ENCODE results near the gene ZNF319. TPM values are rescaled to one million over a fixed set of nuclear protein-coding genes. Genes with fewer than 3 reads are reported as not detected.

Gene ZNF319
- total RNA-seq, 1 donor: 11.0 TPM

DNA sequence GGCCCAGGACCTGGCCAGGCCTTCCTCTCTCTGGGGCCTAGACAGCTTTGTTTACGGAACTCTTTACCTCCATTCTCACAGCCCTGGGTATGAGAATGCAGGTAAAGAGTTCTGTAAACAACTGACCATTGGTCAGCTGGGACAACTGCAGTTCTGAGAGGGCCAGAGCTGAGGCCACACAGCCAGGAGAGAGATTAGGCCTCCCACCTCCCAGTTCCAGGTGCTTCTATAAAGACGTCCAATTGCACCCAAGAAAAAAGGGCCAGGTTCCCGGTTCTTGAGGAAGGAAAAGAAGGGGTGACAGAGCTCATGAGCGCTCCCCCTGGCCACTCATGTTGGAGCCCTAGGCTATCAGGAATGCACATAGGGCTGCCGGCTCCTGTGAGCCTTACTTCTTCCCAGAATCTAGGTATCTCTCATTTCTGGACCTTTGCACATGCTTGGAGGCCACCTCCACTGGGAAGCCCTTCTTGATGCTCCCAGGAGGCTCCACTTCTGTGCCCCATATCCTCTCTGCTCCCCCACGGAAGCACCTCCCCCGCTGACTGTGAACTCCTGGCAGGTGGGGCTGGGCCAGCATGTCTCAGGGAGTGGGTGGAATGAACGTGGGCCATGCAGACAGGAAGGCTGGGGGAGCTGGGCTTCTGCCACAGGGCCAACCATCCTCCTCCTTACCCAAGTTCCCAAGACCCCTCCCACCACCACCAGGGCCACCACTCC lies 42.6 kb downstream of the ZNF319 start:
- no peak for DNase-seq (ENCODE audit: low read depth in 2 of 3, low spot score in 2 of 3)

GRCh38 chr16:57956924-57957672 lies 43.4 kb downstream of the ZNF319 start:
- no peak for DNase-seq (ENCODE audit: low read depth in 2 of 3, low spot score in 2 of 3)

- no peak for DNase-seq (ENCODE audit: low read depth in 2 of 3, low spot score in 2 of 3)
Measured at GRCh38 chr16:57956270-57956808, 44.1 kb downstream of the ZNF319 start.

- no peak for DNase-seq (ENCODE audit: low read depth in 2 of 3, low spot score in 2 of 3)
Measured at GRCh38 chr16:57955572-57956188, 44.8 kb downstream of the ZNF319 start.

GRCh38 chr16:57953857-57954256 lies 46.6 kb downstream of the ZNF319 start:
- DNase-seq (ENCODE audit: low read depth in 2 of 3, low spot score in 2 of 3): no peak

DNA sequence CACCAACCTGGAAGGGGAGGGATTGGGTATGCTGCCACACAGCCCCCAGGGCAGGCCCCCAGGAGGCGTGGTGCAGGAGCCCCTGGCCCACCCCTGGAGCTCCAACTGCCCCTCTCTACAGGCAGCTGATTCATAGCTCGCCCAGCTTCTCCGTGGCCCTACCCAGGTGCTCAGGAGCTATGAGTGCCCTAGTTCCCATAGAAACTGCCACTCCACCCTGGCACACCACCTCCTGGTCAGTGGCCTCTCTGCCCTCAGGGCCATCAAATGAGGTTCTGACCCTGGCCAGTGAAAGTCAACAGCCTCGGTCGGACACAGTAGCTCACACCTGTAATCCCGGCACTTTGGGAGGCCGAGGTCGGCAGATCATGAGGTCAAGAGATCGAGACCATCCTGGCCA lies 47.6 kb downstream of the ZNF319 start:
- no peak for DNase-seq (ENCODE audit: low read depth in 2 of 3, low spot score in 2 of 3)

DNA sequence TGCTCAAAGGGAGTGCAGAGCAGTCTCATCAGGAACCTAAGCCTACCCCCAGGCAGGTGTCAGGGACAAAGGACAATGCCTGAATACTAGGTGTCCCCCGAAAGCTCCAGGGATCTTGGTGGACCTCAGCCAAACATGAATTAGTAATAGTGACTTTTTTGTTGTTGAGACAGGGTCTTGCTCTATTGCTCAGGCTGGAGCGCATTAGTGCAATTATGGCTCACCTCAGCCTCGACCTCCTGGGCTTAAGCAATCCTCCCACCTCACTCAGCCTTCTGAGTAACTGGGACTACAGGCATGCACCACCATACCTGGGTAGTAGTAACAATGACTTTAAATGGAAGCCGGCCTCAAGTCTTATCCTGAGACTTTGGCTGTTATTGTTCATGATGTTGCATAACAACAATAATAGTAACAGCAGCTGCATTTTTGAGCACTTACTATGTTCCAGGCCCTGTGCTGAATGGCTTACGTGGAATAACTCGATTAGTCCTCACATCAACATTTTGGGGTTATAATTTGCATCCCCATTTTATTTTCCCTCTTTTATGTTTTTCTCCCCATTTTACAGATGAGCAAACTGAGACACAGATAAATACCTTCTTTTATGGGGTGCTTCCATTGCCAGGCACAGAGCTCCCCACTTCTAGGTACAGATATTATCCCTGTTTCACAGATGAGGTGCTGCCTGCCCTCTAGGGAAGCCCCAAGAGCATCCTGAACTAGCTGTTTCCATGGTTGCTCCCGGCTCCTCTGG lies 49.1 kb downstream of the ZNF319 start:
- no peak for DNase-seq (ENCODE audit: low read depth in 2 of 3, low spot score in 2 of 3)

GRCh38 chr16:57950382-57950781 lies 50.1 kb downstream of the ZNF319 start:
- no peak for DNase-seq (ENCODE audit: low read depth in 2 of 3, low spot score in 2 of 3)

GRCh38 chr16:57949595-57950238 lies 50.8 kb downstream of the ZNF319 start:
- DNase-seq (ENCODE audit: low read depth in 2 of 3, low spot score in 2 of 3): no peak

DNA sequence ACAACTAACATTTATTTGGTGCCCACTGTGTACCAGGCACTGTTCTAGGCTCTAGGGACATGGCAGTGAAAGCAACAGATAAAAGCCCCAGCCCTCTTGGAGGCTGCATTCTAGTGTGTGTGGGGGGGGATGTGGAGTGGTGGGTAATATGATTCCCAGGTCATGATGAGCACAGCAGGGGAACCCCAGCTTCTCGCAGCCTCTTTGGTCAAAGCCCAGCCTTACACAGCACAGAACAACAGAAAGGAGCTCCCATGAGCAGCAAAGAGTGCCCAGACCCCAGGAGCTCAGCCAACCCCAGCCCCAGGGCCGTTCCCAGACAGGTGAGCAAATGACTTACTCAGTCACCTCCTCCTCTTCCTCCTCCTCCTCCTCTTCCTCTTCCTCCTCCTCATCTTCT lies 51.5 kb downstream of the ZNF319 start:
- no peak for DNase-seq (ENCODE audit: low read depth in 2 of 3, low spot score in 2 of 3)

GRCh38 chr16:57948027-57948426 lies 52.4 kb downstream of the ZNF319 start:
- DNase-seq (ENCODE audit: low read depth in 2 of 3, low spot score in 2 of 3): no peak

GRCh38 chr16:57947261-57947660 lies 53.2 kb downstream of the ZNF319 start:
- no peak for DNase-seq (ENCODE audit: low read depth in 2 of 3, low spot score in 2 of 3)

- DNase-seq (ENCODE audit: low read depth in 2 of 3, low spot score in 2 of 3): no peak
Measured at GRCh38 chr16:57946181-57946801, 54.2 kb downstream of the ZNF319 start.

- DNase-seq (ENCODE audit: low read depth in 2 of 3, low spot score in 2 of 3): no peak
Measured at GRCh38 chr16:57945740-57946138, 54.7 kb downstream of the ZNF319 start.

GRCh38 chr16:57944970-57945739 lies 55.3 kb downstream of the ZNF319 start:
- DNase-seq (ENCODE audit: low read depth in 2 of 3, low spot score in 2 of 3): no peak
